ENCODE data around the gene HEY2.

DNA sequence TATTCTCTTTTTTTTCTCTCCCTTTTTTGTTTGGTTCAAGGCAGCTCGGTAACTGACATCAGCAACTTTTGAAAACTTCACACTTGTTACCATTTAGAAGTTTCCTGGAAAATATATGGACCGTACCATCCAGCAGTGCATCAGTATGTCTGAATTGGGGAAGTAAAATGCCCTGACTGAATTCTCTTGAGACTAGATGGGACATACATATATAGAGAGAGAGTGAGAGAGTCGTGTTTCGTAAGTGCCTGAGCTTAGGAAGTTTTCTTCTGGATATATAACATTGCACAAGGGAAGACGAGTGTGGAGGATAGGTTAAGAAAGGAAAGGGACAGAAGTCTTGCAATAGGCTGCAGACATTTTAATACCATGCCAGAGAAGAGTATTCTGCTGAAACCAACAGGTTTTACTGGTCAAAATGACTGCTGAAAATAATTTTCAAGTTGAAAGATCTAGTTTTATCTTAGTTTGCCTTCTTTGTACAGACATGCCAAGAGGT, 10.6 kb downstream of the HEY2 start:
- TF ChIP-seq CTCF (IDR thresholded peaks at IDR 0.05) (no peak), POLR2A (IDR thresholded peaks at IDR 0.05) (no peak), POLR2AphosphoS5 (IDR thresholded peaks at IDR 0.05; ENCODE audit: insufficient read depth in 1 of 2, low read depth in 1 of 2) (no peak)
